Measurements from ENCODE around the gene KLF3. TPM values are rescaled to one million over a fixed set of nuclear protein-coding genes. Genes with fewer than 3 reads are reported as not detected.

KLF3 gene
- polyA plus RNA-seq, 1 donor from 2014 or later: 12.3 TPM

GRCh38 chr4:38687571-38688011 lies 23.6 kb downstream of the KLF3 start:
- Histone ChIP-seq H2AFZ (ENCODE audit: low read depth, low read length) (no peak overlapping the region), H3K4me3 (ENCODE audit: low read length) (no peak overlapping the region), H3K27me3 (ENCODE audit: insufficient read depth, low read depth, low read length) (no peaks in the 10 kb centered on the region), H3K4me2 (ENCODE audit: low read length) (no peak overlapping the region), H3K27ac (ENCODE audit: low read length) (no peak overlapping the region), H3K79me2 (replicated peaks; ENCODE audit: insufficient read depth, low read length) (no peaks in the 10 kb centered on the region), H3K36me3 (ENCODE audit: insufficient read depth, low read length) (peaks cover 24% of the 10 kb centered on the region), H3K9me3 (ENCODE audit: low read length) (no peaks in the 10 kb centered on the region), H3K9ac (ENCODE audit: low read length) (no peak overlapping the region), H4K20me1 (ENCODE audit: insufficient read depth) (no peaks in the 10 kb centered on the region), H3F3A (ENCODE audit: insufficient read depth, low read length, poor library complexity, severe bottlenecking) (no peaks in the 10 kb centered on the region), H3K9me2 (ENCODE audit: insufficient read depth, low read length) (no peaks in the 10 kb centered on the region)
- TF ChIP-seq RAD21 (conservative IDR thresholded peaks at IDR 0.05) (no peak), MXI1 (conservative IDR thresholded peaks at IDR 0.05; ENCODE audit: poor library complexity, severe bottlenecking) (no peak), SMC3 (conservative IDR thresholded peaks at IDR 0.05; ENCODE audit: poor library complexity) (no peak), EP300 (conservative IDR thresholded peaks at IDR 0.05; ENCODE audit: poor library complexity, severe bottlenecking) (no peak), TAF1 (IDR thresholded peaks at IDR 0.05; ENCODE audit: low read depth) (no peak)

- Histone ChIP-seq H3K27me3 (ENCODE audit: insufficient read depth, low read depth, low read length) (no peaks in the 10 kb centered on the region), H3K27ac (ENCODE audit: low read length) (no peak overlapping the region), H3K4me2 (ENCODE audit: low read length) (no peak overlapping the region), H3K9ac (ENCODE audit: low read length) (no peak overlapping the region), H3K36me3 (ENCODE audit: insufficient read depth, low read length) (peaks cover 28% of the 10 kb centered on the region), H3K4me3 (ENCODE audit: low read length) (no peak overlapping the region), H3K79me2 (replicated peaks; ENCODE audit: insufficient read depth, low read length) (no peaks in the 10 kb centered on the region), H2AFZ (ENCODE audit: low read depth, low read length) (no peak overlapping the region), H3K9me3 (ENCODE audit: low read length) (no peaks in the 10 kb centered on the region), H4K20me1 (ENCODE audit: insufficient read depth) (no peaks in the 10 kb centered on the region), H3K9me2 (ENCODE audit: insufficient read depth, low read length) (no peaks in the 10 kb centered on the region), H3F3A (ENCODE audit: insufficient read depth, low read length, poor library complexity, severe bottlenecking) (no peaks in the 10 kb centered on the region)
- TF ChIP-seq SMC3 (conservative IDR thresholded peaks at IDR 0.05; ENCODE audit: poor library complexity): no peak
- TF ChIP-seq, protein P1, sequence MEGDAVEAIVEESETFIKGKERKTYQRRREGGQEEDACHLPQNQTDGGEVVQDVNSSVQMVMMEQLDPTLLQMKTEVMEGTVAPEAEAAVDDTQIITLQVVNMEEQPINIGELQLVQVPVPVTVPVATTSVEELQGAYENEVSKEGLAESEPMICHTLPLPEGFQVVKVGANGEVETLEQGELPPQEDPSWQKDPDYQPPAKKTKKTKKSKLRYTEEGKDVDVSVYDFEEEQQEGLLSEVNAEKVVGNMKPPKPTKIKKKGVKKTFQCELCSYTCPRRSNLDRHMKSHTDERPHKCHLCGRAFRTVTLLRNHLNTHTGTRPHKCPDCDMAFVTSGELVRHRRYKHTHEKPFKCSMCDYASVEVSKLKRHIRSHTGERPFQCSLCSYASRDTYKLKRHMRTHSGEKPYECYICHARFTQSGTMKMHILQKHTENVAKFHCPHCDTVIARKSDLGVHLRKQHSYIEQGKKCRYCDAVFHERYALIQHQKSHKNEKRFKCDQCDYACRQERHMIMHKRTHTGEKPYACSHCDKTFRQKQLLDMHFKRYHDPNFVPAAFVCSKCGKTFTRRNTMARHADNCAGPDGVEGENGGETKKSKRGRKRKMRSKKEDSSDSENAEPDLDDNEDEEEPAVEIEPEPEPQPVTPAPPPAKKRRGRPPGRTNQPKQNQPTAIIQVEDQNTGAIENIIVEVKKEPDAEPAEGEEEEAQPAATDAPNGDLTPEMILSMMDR (IDR thresholded peaks at IDR 0.05; ENCODE audit: poor library complexity, severe bottlenecking): no peak
- TF ChIP-seq, protein P2, sequence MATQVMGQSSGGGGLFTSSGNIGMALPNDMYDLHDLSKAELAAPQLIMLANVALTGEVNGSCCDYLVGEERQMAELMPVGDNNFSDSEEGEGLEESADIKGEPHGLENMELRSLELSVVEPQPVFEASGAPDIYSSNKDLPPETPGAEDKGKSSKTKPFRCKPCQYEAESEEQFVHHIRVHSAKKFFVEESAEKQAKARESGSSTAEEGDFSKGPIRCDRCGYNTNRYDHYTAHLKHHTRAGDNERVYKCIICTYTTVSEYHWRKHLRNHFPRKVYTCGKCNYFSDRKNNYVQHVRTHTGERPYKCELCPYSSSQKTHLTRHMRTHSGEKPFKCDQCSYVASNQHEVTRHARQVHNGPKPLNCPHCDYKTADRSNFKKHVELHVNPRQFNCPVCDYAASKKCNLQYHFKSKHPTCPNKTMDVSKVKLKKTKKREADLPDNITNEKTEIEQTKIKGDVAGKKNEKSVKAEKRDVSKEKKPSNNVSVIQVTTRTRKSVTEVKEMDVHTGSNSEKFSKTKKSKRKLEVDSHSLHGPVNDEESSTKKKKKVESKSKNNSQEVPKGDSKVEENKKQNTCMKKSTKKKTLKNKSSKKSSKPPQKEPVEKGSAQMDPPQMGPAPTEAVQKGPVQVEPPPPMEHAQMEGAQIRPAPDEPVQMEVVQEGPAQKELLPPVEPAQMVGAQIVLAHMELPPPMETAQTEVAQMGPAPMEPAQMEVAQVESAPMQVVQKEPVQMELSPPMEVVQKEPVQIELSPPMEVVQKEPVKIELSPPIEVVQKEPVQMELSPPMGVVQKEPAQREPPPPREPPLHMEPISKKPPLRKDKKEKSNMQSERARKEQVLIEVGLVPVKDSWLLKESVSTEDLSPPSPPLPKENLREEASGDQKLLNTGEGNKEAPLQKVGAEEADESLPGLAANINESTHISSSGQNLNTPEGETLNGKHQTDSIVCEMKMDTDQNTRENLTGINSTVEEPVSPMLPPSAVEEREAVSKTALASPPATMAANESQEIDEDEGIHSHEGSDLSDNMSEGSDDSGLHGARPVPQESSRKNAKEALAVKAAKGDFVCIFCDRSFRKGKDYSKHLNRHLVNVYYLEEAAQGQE (IDR thresholded peaks at IDR 0.05; ENCODE audit: borderline replicate concordance): no peak
Measured at GRCh38 chr4:38688676-38689355, 24.8 kb downstream of the KLF3 start.

Measured in neural cell (in vitro differentiated cells).